DMS153 treated with DMSO at 0.1 percent for 48 hours (cell line): Measurements from ENCODE around the gene RBFOX2.
A peak's percentile ranks its signal among the peaks of the same experiment; 100 is the strongest.
"Not testable (repeated sequence)": the region's sequence is repeated elsewhere in the genome, so short reads cannot be mapped to it uniquely, and the experiment has no call there.

ENCODE experiments used
- DNase-seq: peaks from one replicate; lab custom pipeline; 2025; ENCODE audit not compliant: unreplicated experiment; lab: John Stamatoyannopoulos, UW

RBFOX2 gene, protein sequence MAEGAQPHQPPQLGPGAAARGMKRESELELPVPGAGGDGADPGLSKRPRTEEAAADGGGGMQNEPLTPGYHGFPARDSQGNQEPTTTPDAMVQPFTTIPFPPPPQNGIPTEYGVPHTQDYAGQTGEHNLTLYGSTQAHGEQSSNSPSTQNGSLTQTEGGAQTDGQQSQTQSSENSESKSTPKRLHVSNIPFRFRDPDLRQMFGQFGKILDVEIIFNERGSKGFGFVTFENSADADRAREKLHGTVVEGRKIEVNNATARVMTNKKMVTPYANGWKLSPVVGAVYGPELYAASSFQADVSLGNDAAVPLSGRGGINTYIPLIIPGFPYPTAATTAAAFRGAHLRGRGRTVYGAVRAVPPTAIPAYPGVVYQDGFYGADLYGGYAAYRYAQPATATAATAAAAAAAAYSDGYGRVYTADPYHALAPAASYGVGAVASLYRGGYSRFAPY

DNA sequence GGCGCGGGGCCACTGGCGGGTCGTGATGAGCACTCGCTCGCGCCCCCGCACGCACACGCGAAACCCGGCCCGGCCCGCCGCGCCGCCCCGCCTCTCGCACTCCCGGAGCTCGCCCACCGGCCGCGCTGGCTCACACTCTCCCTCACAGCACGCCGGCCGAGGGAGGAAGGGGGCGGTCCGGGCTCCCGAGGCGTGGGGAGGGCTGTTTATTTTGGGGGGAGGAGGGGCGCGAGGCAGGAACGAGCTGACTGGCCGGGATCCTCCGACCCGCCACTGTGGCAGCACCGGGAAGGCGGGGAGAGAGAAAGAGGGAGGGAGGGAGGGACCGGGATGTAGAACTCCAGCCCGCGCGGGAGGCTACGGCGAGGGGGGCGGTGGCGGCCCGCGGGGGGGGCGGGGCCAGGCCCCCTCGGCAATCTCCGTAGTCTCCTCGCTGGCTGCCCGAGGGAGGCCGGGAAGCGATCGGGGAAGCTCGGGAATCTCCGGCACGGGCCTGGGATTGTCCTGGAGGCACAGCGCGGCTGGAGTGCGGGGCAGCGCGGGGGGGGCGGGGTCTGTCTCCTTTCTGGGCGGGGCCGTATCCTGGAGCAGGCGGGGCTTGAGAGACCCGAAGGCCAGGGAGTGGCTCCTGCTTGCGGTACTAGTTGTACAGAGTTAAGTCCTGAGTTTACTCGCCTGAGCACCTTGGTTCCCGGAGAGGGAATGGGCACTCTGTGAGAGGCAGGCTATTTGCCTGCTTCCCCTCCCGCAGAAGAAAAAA is at the start of gene RBFOX2:
RBFOX2 (minus strand) TSS at position 179 of the 760 bp plus-strand sequence. CDS start 399 bp downstream, outside the sequence.
- peak; percentile 93 for DNase-seq

DNA sequence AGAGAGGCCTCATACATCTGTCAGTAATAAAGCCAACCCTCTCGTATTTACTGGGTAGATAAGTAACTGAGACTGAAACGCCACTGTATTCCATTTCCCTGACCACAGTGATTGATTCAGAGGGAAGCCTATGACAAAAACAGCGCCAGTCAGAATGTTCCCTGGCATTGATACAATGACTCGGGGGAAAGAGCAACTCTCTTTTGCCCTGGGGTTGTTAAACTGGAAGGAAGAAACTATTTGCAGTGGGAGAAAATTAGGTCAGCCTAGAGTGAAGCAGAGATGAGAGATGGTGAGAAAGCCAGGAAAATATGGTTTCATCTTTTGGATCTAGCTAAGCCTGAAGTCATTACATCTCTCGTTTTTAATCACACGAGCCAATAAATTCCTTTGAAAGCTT is 48.6 kb upstream of the RBFOX2 start:
- DNase-seq = no peak

DNA sequence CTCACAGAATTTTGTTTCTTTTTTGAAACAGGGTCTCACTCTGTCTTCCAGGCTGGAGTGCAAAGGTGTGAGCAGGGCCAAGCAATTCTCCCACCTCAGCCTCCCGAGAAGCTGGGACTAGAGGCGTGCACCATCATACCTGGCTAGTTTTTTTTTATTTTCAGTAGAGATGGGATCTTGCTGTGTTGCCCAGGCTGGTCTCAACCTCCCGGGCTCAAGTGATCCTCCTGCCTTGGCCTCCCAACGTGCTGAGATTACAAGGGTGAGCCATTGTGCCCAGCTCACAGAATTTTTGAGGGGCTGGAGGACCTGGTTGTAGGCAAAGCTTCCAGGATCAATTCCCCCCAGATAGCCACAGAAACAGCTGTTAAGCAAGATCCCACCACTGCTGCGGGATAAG is 47.1 kb upstream of the RBFOX2 start:
- no peak for DNase-seq

DNA sequence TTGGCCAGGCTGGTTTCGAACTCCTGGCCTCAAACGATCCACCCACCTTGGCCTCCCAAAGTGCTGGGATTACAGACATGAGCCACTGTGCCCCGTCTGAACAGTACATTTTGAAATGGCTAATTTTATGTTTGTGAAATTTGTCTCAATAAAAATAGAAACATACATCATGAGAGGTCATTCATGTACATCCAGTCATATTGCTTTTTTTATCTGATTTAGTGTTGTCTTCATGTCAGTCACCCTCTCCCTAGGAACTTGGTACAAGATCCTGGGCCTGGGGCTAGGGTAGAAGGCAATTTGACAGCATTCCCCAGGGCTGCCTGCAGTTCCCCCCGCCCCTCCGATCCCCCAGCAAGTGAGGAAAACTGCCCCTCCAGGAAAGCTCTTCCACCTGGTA is 46.6 kb upstream of the RBFOX2 start:
- DNase-seq = no peak

DNA sequence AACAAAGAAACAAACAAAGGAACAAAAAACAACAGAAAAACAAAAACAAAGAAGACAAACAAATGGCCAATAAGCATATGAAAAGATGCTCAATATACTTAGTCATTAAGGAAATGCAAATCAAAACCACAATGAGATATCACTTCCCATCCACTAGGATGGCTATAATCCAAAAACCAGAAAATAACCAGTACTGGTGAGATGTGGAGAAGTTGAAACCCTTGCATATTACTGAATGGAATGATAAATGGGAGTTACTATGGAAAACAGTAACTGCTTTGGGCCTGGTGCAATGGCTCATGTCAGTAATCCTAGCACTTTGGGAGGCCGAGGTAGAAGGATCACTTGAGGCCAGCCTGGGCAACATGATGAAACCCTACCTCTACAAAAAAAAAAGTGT is 44.9 kb upstream of the RBFOX2 start:
- DNase-seq = no peak

DNA sequence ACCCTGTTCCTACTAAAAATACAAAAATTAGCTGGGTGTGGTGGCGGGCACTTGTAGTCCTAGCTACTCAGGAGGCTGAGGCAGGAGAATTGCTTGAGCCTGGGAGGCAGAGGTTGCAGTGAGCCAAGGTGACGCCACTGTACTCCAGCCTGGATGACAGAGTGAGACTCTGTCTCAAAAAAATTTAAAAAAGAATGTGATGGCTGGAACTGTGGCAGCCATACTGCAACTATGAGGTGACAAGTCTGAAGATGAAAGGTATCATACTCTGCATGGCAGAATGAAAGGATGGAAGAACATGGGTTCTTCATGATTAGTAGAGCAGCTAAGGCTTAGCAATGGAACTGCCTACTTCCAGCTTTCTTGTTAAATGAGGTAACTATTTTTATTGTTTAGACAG is 42.0 kb upstream of the RBFOX2 start:
- not testable (repeated sequence) for DNase-seq

DNA sequence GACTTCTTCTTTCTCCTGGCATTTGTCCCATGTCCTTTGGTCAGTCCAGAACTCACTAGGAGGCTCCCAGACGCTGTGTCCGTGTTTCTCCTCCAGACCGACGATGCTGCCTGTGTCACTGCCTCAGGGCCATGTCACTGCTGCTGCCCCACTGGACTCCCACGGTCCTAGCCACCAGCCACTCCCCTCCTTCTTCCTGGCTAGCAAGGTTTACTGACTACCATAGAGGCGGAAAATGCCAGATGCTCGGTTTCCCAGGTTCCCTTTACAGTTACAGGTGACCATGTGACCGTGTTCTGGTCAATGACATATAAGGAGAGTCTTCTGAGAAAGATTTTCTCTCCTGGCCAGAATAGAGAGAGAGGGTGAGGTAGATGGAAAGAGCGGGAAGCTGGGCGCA is 40.7 kb upstream of the RBFOX2 start:
- DNase-seq = no peak

DNA sequence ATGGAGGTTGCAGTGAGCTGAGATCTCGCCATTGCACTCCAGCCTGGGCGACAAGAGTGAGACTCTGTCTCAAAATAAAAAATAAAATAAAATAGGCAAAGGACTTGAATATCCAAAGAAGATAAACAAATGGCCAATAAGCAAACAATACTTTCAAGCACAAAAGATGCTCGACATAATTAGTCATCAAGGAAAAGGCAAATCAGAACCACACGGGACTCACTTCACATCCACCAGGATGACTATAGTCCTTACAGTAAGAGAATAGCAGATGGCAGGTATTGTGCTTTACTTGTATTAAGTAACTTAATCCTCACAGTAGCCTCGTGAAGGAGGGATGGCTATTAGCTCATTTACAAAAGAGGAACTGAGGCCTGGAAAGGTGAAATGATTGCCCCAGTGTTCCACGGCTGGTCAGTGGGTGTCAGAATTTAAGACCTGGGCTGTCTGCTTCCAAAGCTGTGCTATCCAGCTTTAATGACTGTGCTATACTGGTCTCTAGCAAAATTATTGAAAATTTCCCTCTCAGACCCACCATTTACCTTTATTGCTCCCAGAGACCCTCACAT is 40.2 kb upstream of the RBFOX2 start:
- DNase-seq = no peak

DNA sequence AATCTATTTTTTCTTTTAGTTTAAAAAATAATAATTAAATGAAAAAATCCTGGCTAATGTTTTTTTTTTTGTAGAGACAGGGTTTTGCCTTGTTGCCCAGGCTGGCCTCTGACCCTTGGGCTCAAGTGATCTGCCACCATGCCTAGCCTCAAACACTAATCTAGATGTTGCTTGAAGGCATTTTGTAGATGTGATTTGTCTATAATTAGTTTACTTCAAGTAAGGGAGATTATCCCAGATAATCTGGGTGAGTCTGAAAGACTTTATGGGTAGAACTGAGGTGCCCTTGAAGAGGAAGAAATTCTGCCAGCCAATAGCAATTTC is 38.6 kb upstream of the RBFOX2 start:
- DNase-seq = no peak

DNA sequence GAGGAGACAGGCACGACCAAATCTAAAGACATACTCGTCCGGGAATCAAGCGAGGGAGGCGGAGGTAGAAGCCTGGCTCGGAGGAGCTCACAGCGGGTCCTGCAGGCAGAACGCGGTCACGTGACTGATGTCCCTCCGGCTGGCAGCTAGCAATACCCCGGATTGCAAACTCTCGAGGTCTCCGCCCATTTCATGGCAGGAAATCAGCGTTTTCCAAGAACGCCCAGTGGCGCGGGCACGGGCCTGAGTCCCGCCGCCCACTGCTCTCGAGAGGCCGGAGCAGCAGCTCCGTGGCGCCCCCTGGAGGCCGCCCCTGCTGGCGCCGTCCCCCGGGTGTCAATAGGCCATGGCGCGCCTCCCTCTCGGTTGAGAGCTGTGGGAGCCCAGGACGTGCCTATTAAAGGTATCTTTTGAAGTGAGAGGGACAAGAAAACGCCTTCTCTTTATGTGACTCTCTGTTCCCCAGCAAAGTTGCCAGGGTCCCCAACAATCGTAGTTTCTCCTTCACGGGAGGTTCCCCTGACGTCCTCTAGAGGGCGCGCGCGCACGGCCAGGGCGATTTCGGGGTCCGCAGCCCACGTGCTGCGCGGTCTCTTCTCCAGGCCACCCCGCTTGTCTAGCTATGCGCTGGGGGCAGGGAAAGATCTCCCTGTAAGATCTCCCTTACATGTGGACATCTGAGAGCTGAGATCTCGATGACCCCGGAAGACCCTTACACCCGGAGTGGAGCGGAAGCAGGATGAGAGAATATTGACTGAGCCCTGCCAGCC is 37.3 kb upstream of the RBFOX2 start:
- DNase-seq = peak; percentile 86

DNA sequence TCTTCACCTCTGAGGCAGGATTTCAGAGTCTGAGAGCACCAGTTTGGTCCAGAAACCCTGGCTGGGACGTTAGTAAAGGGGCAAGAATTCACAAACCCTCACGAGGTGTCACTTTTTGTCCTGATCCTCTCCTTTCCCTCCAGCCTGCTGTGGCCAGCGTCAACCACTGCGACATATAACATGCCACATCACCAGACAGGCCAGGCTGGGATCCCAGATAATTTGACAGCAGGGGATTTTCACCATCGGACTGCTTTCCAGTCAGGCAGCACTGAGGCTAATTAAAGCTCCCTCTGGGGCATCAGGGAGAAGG is 36.8 kb upstream of the RBFOX2 start:
- DNase-seq = no peak

DNA sequence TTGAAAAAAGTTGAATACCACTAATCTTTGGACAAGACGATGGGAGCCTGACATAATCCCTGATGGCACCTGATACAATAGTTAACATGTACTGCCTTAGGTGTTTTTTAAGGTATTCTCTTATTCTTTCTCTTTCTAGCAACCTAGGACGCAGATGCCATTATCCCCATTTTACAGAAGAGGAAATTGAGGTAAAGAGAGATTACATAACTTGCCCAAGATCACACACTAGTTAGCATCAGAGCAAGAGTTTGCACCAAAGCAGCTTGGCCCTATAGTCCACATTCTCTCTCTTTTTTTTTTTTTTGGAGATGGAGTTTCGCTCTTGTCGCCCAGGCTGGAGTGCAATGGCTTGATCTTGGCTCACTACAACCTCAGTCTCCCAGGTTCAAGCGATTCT is 35.7 kb upstream of the RBFOX2 start:
- DNase-seq = no peak

DNA sequence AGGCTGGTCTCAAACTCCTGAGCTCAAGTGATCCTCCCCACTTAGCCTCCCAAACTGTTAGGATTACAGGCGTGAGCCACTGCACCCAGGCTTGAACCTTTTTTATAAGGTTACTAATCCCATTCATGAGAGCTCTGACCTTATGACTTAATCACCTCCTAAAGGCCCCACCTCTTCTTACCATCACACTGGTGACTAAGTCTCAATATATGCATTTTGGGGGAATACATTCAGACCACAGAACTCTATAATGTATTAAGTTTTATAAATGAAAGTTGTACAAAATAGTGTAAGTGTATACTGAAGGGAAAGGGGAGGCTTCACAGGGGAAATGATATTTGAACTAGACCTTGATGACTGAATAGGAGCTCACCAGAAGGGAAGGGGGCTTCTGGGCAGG is 28.4 kb upstream of the RBFOX2 start:
- DNase-seq = no peak

DNA sequence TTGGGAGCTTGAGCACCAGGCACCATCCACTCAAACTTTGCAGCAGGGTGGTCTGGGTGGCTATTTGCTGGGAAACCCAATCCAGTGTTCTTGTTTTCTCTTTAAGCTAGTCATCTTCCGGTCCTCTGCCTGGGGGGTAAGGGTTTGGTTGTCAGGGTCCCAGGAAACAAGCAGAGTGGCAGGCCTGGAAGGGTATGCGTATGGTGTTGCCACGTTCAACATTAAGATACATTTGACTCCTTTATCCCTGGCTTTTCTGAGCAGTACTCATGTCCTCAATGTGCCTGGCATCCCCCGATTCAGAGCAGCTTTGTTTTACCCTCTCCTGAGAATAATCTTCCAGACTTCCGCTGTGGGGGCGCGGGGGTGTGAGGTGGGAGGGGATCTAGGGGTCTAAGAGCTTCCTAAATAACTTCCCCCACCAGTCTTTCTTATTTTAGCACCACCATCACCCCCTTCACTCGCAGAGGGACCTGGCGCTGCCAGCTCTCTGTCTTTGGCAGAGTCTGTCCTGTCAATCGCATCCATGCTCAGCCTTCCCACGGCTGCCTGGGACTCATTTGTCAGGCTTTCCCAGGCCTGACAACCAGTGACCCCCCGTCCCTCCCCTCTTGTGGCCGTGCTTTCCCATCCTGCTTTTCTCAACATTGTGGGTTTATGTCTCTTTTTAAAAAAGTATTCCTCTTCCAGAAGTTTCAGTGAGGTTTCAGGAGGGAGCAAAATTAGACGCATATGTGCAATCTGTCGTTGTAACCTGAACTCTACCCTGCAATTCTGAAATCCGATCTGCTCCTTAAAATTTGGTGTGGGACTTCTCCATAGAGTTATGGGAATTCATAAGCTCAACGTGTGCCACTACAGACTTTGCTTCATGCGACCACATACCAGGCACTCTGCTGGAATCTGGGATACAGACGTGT is 27.0 kb upstream of the RBFOX2 start:
- no peak for DNase-seq

DNA sequence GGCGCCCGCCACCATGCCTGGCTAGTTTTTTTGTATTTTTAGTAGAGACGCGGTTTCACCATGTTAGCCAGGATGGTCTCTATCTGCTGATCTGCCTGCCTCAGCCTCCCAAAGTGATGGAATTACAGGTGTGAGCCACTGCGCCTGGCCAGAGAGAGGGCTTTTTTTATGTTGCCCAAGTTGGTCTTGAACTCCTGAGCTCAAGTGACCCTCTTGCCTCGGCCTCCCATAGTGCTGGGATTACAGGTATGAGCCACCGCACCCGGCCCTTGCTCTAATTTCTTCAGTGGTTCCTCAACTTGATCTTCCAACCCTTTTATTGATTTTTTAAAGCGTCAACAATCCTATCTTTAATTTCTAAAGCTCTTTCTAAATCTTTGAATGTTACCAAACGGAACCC is 25.8 kb upstream of the RBFOX2 start:
- not testable (repeated sequence) for DNase-seq

DNA sequence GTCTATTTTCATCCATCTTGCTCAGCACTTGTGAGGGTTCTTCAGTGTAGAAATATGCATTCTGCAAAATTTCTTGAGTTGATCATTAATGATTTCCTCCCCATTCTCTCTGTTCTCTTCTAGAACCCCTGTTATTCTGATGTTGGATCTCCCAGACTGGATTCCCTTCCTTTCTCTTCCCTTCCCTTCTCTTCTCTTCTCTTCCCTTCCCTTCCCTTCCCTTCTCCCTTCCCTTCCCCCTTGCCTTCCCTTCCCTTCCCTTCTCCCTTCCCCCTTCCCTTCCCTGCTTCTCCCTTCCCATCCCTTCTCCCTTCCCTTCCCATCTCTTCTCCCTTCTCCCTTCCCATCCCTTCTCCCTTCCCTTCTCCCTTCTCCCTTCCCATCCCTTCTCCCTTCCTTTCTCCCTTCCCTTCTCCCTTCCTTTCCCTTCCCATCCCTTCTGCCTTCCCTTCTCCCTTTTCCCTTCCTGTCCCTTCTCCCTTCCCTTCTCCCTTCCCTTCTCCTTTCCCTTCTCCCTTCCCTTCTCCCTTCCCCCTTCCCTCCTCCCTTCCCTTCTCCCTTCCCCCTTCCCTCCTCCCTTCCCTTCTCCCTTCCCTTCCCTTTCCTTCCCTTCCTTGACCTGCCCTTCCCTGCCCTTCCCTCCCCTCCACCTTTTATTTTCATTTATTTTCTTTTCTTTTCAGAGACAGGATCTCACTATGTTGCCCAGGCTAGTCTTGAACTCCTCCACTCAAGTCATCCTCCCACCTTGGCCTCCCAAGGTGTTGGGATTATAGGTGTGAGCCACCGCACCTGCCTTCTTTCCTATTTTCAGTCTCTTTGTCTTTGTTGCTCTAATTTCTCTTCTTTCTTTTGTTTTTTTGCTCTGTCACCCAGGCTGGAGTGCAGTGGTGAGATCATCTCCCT is 24.9 kb upstream of the RBFOX2 start:
- DNase-seq = no peak

DNA sequence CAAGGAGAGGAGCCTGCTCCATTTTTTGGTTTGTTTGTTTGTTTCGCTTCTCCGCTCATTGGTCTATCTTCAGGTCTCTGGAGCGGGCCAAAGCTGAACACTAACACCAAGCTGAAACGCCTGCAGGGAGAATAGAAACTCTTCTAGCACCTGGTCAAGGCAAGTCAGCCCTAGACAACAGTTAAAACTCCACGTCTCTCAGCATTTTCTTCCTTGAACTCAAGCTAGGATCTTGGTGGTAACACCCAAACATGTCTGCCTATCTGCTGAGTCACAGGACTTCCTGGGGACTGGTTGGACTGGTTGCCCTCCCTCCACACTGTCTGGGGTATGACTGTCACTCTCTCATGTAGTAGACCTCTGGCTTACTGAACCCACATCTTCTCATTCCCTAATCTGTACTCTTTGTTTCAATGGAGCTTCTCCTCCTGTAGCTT is 23.9 kb upstream of the RBFOX2 start:
- no peak for DNase-seq

DNA sequence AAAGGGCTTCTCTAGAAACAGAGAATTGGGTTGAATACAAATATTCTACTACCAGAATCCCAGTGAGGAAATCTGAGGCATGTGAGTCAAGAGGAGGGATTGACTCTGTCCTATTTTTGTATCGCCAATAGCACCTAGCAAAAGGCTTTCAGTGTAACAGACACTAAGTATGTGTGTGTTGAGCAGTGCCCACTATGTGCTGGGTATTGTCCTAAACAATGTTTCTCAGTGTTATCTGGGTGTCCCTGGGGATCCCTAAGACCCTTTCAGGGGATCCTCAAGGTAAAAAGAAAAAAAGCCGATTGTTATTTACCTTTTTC is 21.0 kb upstream of the RBFOX2 start:
- DNase-seq = no peak

DNA sequence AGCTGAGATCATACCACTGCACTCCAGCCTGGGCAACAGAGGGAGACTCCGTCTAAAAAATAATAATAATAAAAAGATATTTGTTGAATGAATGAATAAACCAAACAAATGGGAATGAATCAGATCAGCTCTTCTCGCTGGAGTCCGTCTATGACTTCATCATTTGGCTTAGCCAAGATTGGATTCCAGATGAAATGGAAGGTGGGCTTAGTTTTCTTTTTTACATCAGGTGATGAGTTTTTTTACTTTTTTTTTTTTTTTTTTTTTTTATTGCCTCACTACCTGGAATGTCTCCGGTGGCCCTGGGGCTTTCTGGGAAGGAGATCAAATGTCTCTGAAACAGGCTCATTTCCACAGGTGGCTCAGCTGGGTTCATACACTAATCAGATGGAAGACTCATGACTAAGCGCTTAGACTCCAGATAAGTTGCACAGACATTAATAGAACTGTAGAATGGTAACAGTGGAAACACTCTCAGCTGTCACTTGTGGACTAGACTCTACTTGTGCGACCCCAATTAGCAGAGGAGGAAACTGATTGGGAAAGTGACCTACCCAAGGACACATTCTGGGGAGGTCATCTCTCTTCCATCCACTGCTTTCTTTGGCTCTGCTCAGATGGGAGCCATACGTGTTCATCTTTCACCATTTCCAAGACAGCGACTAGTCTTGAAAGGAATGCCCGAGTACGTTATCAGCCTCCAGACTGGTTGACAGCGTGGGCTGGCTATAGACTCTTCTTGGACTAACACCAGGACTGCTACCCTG is 20.5 kb upstream of the RBFOX2 start:
- DNase-seq = no peak
